Germinal center (tissue), 1 donor: ENCODE results near the gene LRRC18.

Source experiments
- DNase-seq: peaks from one replicate; pipeline ENCODE4 v3.0.0; 2012; ENCODE audit warnings: mixed read lengths, low spot score

LRRC18 gene

DNA sequence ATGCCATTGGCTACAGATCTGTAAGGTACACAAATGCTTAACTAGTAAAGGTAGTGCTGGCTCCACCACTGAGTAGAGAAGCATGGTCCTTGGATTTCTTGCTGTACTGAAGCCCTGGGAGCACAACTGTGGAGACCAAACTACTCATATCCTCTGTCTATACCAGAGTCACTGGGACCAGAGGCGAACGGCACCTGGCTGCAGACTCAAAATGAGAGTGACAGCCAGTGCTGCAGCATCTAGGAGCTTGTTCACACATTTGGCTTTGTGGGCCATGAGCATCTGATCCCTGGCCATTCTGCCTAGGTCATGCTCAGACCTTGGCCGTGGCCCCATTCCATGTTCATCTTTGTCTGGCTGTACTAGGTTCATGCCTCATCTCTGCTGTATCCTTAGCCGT lies 31.9 kb downstream of the LRRC18 start:
- DNase-seq, result no peak

DNA sequence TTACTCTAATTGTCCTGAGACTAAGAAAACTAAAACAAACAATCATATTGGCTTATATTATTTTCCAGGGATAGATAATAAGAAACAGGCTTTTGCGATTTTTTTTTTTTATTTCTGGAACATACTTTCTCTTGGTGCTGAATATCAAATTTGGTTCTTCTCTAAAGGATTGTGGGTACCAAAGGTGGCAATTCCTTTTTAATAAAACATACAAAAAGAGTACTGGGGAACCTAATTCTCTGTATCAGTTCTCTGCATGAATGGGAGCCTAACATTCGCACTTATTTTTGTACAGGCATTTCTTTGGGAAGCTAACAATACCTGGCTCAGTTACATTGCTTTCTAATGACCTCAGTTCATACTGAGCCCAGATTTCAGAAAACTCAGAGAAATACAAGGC lies 32.8 kb downstream of the LRRC18 start:
- no peak for DNase-seq

DNA sequence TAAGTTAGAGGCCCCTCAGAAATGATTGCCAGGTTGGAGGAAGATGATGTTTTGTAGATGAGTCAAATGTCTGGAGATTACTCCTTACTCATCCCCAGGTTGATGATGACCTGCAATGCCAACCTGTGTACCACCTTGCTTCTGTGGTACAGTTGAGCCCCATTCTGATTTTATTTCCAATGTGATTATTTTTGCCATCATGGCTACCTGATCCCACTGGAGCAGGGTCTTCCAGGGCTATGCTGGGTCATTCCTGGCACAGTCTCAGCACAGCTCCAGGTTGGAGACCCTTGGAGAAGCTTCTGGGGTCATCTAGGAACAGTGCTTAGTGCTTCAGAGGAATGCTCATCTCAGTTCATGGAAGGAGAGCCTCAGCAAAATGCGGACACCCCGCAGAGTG lies 34.3 kb downstream of the LRRC18 start:
- no peak for DNase-seq

DNA sequence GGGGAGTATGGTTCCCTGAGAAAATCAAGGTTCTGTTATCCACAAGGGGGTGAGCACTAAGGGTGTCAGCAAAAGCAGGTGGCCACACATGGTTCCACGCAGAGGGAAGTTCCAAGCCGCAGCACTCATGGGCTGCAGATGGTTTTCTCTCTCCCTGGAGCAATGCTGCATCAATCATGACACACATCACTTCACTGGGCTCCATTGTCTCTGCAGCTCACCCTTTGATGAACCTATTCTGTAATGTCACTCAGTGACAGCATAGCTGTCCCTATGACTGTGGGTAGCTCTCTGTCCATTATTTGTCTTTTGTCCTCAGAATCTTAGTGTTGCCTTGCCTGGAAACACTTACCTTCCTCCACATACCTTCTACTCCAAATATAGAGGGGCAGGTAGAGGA lies 34.8 kb downstream of the LRRC18 start:
- no peak for DNase-seq

DNA sequence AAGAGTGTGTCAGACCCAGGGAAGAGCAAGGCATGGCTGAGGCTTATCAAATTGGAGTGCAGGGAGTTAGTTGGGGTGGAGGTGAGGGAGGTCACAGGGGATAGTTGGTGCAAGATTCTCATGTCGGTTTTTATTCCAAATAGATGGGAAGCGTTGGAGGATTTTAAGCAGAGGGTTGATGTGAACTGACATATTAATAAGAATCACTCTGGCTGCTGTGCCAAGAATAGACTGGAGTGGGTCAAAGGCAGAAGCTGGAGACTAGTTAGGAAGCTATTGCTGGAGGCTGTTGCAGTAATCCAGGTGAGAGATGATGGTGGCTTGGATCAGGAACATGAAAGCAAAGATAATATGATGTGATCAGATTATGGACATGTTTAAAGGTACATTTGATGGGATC lies 36.5 kb downstream of the LRRC18 start:
- DNase-seq, result no peak

DNA sequence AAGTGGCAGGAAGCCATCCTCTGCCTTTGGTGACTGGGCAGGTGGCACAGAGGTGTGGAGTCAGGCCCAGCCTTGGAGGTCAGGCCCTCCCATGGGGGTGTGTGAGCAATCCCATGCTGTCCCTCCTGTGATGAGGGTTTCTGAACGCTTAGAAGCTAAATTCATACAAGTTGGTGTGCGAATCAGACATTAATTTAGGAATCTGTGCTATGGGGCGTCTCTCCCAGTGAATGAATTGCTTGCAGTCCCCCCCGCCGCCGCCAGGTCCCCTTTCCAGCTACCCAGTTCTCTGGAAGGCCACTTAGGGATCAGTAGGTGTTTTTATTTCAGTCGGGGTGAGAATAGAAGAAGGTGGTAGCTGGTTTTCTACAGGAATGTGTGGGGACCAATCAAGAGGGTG lies 37.5 kb downstream of the LRRC18 start:
- DNase-seq, result no peak

DNA sequence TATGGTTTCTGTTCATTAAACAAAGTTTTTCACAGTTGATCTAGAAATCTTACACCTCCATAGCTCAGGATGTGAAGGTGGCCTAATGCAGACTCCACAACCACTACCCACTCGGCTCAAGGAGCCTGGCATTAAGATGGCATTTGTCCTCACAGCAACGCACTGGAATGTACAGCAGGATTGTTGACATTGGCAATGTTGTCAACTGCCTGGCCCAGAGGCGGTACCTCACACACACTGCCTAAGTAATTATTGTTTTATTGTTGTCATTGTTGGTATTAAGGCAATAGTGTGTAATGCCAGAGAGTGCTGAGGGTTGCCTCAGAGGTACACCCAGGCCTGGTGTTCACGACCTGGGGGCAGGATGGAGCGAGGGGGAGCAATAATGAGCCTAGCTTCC lies 38.3 kb downstream of the LRRC18 start:
- no peak for DNase-seq

DNA sequence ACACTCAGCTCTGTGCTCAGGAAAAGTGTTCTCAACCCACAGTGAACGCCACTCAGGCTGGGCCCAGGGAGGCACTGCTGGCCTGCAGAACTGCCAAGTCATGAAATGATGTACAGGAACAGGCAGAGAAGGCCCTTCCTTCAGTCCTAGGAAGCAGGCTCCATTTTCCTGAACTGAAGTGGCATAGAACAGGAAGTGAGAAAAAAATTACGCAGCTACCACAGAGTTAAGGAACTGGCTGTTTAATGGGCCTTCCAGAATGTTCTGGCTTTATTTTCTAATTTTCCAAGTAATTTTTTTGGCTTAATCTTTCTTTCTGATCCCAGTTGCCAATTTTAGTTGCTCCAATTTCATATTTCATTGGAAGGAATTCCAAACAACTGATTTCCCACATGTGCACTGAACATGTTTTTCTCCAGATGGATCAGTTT lies 39.3 kb downstream of the LRRC18 start:
- DNase-seq, result no peak

DNA sequence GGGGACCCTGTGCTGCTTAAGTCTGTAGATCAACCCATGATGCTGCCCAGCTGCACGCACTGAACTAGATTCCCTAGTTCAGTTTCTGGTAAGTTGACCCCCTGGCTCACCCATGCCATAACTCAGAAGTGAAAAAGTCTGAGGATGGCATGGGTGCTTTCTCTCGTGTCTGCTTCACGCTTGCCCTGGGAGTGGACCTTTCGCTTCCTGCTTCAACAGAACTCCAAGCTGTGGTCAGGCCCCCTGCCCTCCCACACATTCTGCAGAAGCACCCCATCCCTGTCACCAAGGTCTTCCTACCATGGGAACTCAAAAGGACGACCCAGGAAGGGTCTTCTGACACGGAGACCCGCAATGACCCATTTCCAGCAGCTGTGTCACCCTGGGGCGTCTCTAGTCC lies 39.9 kb downstream of the LRRC18 start:
- DNase-seq, result no peak

DNA sequence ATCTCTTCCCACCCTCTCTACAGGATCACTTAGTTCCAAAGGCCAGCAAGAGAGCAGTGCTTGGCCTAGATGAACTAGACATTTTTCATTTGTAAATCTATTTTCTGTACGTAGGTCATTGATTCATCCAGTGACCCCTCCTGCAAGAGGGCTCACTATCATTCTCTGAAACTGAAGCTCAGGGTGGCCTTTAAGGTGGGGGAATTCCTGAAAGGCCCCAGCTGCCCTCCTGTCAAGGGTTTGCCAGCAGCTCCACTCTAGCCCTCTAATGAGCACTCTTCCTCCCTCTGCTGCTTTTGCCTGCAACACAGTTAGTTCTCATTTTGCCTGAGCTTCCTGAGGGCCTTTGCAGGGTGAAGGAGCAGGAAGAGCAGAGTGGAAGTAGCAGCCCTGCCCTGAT lies 41.2 kb downstream of the LRRC18 start:
- DNase-seq, result no peak

DNA sequence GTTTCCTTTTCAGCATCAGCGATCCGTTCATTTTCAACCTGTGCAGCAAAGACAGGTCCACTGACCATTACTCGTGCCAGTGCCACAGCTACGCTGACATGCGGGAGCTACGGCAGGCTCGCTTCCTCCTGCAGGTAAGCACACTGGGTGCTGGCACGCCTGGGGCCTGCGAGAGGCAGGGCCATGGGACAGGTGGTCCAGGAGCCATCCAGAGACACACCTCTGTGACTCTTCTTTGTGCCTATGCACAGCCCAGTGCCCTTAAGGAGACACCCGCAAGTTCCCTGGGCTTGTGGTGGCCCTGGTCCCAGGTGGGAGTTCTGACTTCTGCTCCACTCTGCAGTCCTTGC lies 42.2 kb downstream of the LRRC18 start:
- DNase-seq, result no peak

DNA sequence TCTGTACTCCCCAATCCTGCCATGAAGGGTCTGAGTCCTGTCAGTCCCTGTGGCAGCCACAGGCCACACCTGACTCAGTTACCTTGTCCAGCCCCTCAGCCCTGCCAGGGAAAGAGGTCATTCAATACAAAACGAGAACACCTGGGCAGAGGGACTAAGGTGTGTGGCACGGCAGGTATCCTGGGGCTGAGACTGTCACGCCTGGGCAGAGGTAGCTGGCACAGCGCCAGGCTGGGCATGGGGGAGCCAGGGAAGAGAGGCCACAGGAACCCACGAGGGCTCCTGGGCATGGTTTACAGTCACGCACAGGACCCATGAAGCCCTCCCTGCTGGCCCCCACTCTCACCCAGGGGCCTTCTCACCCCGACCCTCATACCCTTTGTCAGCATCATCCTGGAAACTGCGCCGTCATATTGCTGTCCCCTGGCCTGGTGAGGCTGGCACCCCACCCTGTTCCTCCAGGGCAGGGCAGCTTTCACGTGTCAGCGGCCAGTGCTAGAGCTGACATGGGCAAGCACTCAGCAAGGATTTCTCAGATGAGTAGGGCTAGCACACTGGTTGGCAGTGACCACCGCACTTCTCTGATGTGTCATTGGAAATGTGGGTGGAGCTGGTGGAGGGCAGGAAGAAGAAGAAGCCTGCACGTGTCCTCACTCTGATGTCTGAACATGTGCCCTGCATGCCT lies 42.7 kb downstream of the LRRC18 start:
- no peak for DNase-seq

DNA sequence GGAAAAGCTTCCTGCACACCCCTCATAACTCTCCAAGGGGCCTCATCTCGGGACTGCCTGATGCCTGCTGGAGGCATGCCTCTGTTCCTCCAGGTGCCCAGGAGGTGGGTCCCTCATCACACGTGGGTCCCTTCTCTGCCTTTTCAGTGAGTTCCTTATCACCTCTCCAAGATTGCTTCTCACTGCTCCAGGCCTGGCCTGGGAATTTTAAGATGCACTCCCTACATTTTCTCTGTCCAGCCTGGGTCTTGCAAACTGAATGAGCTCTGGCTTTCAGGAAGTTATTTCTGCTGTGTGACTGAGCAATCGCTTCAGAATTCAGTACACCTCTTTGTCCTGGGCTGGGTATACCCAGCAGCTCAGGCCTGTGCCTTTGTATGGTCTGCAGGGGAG lies 43.8 kb downstream of the LRRC18 start:
- DNase-seq, result no peak

DNA sequence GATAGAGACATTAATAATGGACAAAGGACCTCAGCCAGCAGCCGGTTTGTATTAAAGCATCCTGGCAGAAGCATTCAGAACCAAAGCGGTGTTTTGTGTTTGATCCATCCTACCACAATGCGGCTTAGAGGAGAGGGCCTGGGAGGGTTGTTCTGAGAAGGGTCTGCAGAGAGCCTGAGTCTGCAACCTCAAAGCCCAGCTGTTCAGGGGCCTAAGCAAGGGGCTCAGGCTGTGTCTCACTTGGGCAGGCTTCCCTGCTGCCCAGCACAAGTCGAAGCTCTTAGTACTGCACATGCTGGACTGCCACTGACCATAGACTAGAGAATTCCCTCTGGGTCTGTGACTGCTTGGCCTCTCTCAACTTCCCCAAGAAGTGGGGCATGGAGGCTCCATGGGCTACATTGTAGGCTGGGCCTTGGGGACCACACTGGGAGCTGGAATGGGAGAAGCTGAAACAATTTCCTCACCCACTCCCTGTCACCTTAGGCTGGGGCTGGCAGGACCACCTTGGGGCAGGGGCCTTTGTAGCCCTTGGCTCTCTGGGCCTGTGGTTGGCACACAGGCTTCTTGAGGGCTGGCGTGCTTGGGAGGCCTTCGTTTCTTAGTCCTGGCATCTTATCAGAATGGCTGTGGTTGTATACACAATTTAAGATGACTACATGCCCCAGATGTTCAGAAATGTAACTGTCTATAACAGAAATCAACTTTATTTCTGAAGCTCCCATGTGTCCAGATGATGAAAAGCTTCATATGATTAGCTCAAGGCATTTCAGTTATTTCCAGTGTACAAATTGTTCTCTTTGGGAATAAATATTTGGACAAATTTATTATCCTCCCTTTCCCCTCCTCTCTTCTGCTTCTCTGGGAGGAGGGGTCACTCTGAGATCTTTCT lies 44.5 kb downstream of the LRRC18 start:
- no peak for DNase-seq

DNA sequence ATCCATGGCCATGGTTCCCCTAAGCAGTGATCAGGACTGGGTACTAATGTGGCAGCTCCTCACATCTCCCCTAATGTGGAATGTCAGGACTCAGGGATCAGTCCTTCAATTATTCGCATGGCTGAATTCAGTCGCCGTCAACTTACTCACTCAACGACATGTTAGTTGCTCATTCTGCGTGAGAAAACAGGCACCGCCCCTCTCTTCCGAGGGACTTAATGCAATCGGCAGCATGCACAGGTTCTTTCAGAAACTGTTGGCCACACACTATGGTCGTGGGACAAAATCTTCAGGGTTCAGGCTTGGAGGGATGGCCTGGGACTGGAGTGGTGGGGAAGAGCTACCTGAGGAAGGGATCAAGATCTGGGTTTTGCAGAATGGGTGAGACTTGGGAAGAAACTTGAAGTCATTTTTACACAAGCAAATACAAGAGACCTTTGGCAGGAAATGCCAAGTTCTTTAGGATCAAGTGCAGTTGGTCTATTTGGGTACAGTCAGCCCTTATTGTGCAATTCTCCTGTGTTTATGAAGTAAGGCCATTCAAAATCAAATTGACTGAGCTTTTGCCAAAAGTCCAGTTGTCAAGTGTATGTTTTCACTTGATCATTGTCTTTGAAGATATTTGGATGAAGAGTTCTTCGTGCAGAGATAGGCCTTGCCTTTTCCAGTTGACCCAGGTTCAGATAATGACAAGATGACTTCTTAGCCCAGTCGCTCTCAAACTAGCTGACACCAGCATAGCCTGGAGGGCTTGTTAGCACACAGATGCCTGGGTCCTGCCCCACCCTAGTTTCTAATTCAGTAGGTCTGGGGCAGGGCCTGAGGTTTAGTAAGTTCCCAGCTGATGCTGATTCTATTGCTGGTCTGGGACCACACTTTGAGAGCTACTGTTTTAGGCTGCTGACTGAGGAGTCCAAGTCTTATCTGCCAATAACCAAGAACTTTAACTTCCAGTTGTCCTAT lies 48.5 kb downstream of the LRRC18 start:
- DNase-seq, result no peak

DNA sequence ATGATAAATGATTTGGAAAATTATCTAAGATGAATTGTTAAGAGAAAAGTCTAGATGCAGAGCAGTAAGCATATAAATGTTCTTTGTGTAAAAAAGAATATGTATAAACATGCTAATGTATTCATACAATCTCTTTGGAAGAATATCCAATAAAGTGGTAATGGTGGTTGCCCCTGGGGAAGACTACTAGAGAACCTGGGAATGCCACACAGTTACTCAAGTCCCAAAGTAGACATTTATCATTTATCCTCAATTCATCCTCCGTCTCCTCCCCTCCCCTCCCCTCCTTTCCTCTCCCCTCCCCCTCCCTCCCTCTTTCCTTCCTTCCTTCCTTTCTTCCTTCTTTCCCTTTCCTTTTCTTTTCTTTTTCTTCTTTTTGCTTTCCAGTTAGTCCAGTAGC lies 51.7 kb downstream of the LRRC18 start:
- DNase-seq, result no peak

DNA sequence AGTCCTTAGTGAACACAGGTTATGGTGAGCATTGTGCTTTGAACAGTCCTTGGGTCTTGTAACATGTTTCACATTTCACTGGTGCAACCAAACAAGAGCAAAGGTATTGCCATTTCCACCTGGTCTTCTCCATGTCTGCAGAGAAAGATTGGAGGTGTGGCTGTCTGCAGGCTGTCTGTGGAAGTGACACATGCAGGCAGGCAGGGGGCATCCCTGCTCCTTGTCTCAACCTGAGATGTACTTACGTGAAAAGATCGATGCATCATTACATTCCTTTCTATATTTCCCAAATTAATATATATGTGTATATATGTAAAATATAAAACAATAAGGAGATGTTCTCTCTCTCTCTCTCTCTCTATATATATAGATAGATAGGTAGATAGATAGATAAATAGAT lies 54.3 kb downstream of the LRRC18 start:
- DNase-seq, result no peak

DNA sequence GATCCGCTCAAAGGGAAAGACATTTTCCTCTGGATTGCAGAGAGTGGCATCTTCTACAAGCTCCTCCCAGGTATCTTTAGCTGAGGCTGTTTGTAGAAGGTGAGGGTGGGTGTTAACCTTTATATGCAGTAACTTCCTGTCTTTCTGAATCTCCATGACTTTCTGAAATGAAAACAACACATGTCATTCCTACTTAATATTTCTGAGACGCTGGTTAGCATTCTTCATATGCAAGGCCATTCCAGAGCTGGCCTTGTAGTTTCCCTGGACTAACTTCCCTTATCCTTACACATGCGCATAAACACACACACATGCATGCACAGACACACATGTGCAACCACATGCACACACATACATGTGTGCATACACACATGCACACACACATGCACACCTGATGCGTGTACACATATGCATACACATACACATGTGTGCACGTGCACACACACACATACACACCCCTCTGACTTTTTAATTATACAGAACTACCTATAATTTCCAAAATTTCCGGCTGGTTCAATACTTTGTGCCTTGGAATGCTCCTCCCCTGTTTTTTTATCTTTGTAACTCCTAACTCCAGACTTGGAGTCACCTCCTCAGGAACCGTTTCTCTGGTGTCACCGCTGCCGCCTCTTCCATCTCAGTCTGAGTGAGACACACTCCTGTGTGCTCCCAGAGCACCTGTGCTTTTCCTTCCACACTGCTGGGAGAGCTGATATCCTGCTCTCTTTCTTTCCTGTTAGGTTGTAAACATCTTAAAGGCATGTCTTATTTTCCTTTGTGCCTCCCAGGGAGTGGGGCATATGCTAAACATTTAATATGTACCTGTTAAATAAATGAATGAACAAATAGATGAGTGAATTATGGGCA lies 55.2 kb downstream of the LRRC18 start:
- DNase-seq, result no peak

DNA sequence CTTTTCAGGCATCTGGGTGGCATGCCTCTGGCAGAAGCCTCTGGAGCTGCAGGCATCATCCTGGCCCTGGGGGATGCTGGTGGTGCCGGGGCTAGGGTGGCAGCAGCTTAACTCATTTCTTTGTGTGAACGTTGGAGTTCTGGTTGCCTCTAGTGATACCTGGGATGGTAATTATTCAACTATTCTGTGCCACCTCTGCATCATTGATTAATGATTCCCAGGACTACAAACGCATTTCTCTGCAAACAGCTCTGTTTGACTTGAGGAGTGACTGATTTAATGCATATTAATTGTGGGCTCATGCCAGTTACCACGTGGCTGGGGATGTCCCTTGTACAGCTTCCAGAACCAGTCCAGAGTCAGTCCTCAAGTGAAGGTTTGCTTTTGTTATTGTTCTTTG lies 55.9 kb downstream of the LRRC18 start:
- no peak for DNase-seq

DNA sequence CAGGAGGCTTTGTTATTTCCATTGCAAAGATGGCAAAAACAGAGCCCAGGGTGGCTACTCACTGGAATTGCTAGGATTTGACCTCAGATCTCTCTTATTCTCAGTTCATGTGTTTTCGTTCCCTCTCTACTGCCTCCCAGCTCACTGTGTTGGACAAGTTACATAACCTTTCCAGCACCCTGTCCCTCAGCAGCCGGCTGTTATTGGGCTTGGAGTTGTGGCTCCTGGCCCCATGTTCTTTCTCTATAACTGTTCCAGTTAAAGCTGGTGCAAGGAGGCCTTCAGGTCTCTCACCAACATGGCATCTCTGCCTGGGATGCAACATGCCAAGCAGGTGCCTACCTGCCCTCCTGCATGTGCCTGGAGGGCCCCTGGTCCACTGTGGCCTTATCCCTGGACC lies 56.8 kb downstream of the LRRC18 start:
- DNase-seq, result no peak

DNA sequence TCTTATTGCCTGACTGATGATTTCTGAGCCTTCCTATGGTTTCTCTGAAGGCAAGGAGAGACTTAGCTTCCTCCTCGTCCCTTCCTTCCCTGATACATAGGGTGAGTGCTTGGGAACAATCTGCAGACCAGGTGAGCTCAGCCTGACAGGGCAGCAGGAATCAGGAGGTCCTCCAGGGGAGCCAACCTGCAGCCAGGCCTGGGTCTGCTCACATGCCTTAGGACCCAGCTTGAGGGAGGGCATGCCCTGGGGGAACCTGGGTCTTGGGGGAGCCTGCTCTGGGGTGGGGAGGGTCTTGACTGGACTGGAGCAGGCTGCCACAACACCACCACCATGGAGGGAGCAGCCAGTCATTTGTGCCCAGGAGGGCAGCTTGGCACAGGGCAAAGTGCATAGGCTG lies 57.7 kb downstream of the LRRC18 start:
- no peak for DNase-seq
